ENCODE results near the gene CPN2.

The CPN2 gene

GRCh38 chr3:194296454-194297263 is 54.5 kb downstream of the CPN2 start (continued):
- TF ChIP-seq CSRNP3 (CRISPR knock-in tag; IDR thresholded peaks at IDR 0.05) (no peak), ZFP3 (CRISPR knock-in tag; IDR thresholded peaks at IDR 0.05) (peak; percentile 58; the same call in 1 of the 2 replicates), PATZ1 (CRISPR knock-in tag; IDR thresholded peaks at IDR 0.05; ENCODE audit: borderline replicate concordance) (no peak), ZFP30 (CRISPR knock-in tag; IDR thresholded peaks at IDR 0.05) (no peak), ESRRG (CRISPR knock-in tag; IDR thresholded peaks at IDR 0.05) (no peak), ZNF70 (CRISPR knock-in tag; IDR thresholded peaks at IDR 0.05) (no peak), SNAI2 (CRISPR knock-in tag; IDR thresholded peaks at IDR 0.05) (no peak), ZNF8 (CRISPR knock-in tag; IDR thresholded peaks at IDR 0.05) (no peak), PPARA (CRISPR knock-in tag; IDR thresholded peaks at IDR 0.05; ENCODE audit: borderline replicate concordance) (no peak), CREB5 (CRISPR knock-in tag; IDR thresholded peaks at IDR 0.05; ENCODE audit: low read depth) (peak; percentile 86), ISL1 (CRISPR knock-in tag; IDR thresholded peaks at IDR 0.05) (peak; percentile 74), ZC3H10 (CRISPR knock-in tag; IDR thresholded peaks at IDR 0.05) (no peak), TCF4 (CRISPR knock-in tag; IDR thresholded peaks at IDR 0.05; ENCODE audit: borderline replicate concordance) (no peak), GLIS3 (CRISPR knock-in tag; IDR thresholded peaks at IDR 0.05) (no peak), BACH2 (CRISPR knock-in tag; IDR thresholded peaks at IDR 0.05; ENCODE audit: borderline replicate concordance) (no peak)

- no peak for ATAC-seq
- TF ChIP-seq CREB5 (CRISPR knock-in tag; IDR thresholded peaks at IDR 0.05; ENCODE audit: low read depth): no peak
- no peak for TF ChIP-seq ISL1 (CRISPR knock-in tag; IDR thresholded peaks at IDR 0.05)
- TF ChIP-seq OSR1 (CRISPR knock-in tag; IDR thresholded peaks at IDR 0.05): no peak
- no peak for TF ChIP-seq CSRNP3 (CRISPR knock-in tag; IDR thresholded peaks at IDR 0.05)
- TF ChIP-seq ZFP30 (CRISPR knock-in tag; IDR thresholded peaks at IDR 0.05): no peak
- TF ChIP-seq ZNF8 (CRISPR knock-in tag; IDR thresholded peaks at IDR 0.05): no peak
- no peak for TF ChIP-seq POU6F1 (CRISPR knock-in tag; IDR thresholded peaks at IDR 0.05; ENCODE audit: borderline replicate concordance, low read depth)
- TF ChIP-seq CSDC2 (CRISPR knock-in tag; IDR thresholded peaks at IDR 0.05): no peak
- TF ChIP-seq PATZ1 (CRISPR knock-in tag; IDR thresholded peaks at IDR 0.05; ENCODE audit: borderline replicate concordance): no peak
- TF ChIP-seq RARB (CRISPR knock-in tag; IDR thresholded peaks at IDR 0.05): no peak
- TF ChIP-seq TOX (CRISPR knock-in tag; IDR thresholded peaks at IDR 0.05; ENCODE audit: borderline replicate concordance): no peak
- no peak for TF ChIP-seq ESRRG (CRISPR knock-in tag; IDR thresholded peaks at IDR 0.05)
- no peak for TF ChIP-seq PPARA (CRISPR knock-in tag; IDR thresholded peaks at IDR 0.05; ENCODE audit: borderline replicate concordance)
- TF ChIP-seq ZNF565 (CRISPR knock-in tag; conservative IDR thresholded peaks at IDR 0.05; ENCODE audit: low read depth): no peak
Measured at GRCh38 chr3:194294895-194295214, 56.3 kb downstream of the CPN2 start.
